Osteocyte (in vitro differentiated cells): ENCODE measurements around the gene TMUB2. TPM values are rescaled to one million over a fixed set of nuclear protein-coding genes. Genes with fewer than 3 reads are reported as not detected.
A peak's percentile ranks its signal among the peaks of the same experiment; 100 is the strongest.

Source experiments
- DNase-seq: peaks from one replicate; pipeline ENCODE4 v3.0.0; 2021; ENCODE audit warnings: mixed read lengths; ENCODE audit not compliant: unreplicated experiment; ENCODE audit errors: extremely low spot score
- H3K27ac Mint-ChIP-seq: one replicate; pipeline ENCODE4 v1.8.0; 2021; ENCODE audit warnings: mild to moderate bottlenecking, mixed read lengths; ENCODE audit not compliant: unreplicated experiment
- H3K27me3 Mint-ChIP-seq: one replicate; pipeline ENCODE4 v1.8.0; 2021; ENCODE audit warnings: mixed read lengths; ENCODE audit not compliant: unreplicated experiment
- H3K36me3 Mint-ChIP-seq: one replicate; pipeline ENCODE4 v1.8.0; 2021; ENCODE audit warnings: mixed read lengths; ENCODE audit not compliant: unreplicated experiment
- H3K4me1 Mint-ChIP-seq: one replicate; pipeline ENCODE4 v1.8.0; 2021; ENCODE audit warnings: mixed read lengths; ENCODE audit not compliant: unreplicated experiment
- H3K4me3 Mint-ChIP-seq: one replicate; pipeline ENCODE4 v1.8.0; 2021; ENCODE audit warnings: mild to moderate bottlenecking, moderate library complexity, mixed read lengths; ENCODE audit not compliant: unreplicated experiment
- H3K9me3 Mint-ChIP-seq: one replicate; pipeline ENCODE4 v1.8.0; 2021; ENCODE audit warnings: mixed read lengths; ENCODE audit not compliant: unreplicated experiment
- CTCF ChIP-seq: fragments of 200-600 bp; sonication (generic); IDR thresholded peaks from 2 replicates; pipeline ENCODE4 v1.5.0; 2021; ENCODE audit warnings: antibody characterized with exemption, mild to moderate bottlenecking, moderate library complexity
- total RNA-seq: library from RNA; stranded (reverse); gene quantifications from 2 replicates; pipeline ENCODE4 v1.2.1, GENCODE V29; 2021

TMUB2 gene
- total RNA-seq, 1 donor from 2014 or later, result 39.3 TPM

GRCh38 chr17:44191941-44192496 lies 5.2 kb downstream of the TMUB2 start:
- Mint-ChIP-seq H3K27me3 (no peaks in the 10 kb centered on the region), H3K36me3 (peaks cover 20% of the 10 kb centered on the region), H3K4me1 (peaks cover 18% of the 10 kb centered on the region), H3K27ac (no peak overlapping the region), H3K4me3 (no peak overlapping the region), H3K9me3 (no peaks in the 10 kb centered on the region)
- no peak for TF ChIP-seq CTCF
- no peak for DNase-seq

GRCh38 chr17:44192750-44193149 lies 6.0 kb downstream of the TMUB2 start:
- no peak for TF ChIP-seq CTCF
- Mint-ChIP-seq H3K9me3 (no peaks in the 10 kb centered on the region), H3K4me1 (peaks cover 19% of the 10 kb centered on the region), H3K27ac (peak overlapping the region; percentile 52), H3K36me3 (peaks cover 20% of the 10 kb centered on the region), H3K27me3 (no peaks in the 10 kb centered on the region), H3K4me3 (no peak overlapping the region)
- no peak for DNase-seq

GRCh38 chr17:44193326-44194084 lies 6.7 kb downstream of the TMUB2 start:
- Mint-ChIP-seq H3K4me3 (no peak overlapping the region), H3K36me3 (peaks cover 20% of the 10 kb centered on the region), H3K27ac (peak overlapping the region; percentile 34), H3K9me3 (no peaks in the 10 kb centered on the region), H3K4me1 (peaks cover 18% of the 10 kb centered on the region), H3K27me3 (no peaks in the 10 kb centered on the region)
- TF ChIP-seq CTCF, result no peak
- DNase-seq, result no peak

GRCh38 chr17:44197107-44197506 lies 10.3 kb downstream of the TMUB2 start:
- no peak overlapping the region for H3K27ac Mint-ChIP-seq
- DNase-seq, result no peak
- peaks cover 20% of the 10 kb centered on the region for H3K36me3 Mint-ChIP-seq
- peaks cover 22% of the 10 kb centered on the region for H3K4me1 Mint-ChIP-seq
- no peaks in the 10 kb centered on the region for H3K9me3 Mint-ChIP-seq
- no peak for TF ChIP-seq CTCF
- no peaks in the 10 kb centered on the region for H3K27me3 Mint-ChIP-seq
- H3K4me3 Mint-ChIP-seq, result no peak overlapping the region

- peak overlapping the region; percentile 75 for H3K4me3 Mint-ChIP-seq
- H3K27me3 Mint-ChIP-seq, result no peaks in the 10 kb centered on the region
- H3K36me3 Mint-ChIP-seq, result peaks cover 19% of the 10 kb centered on the region
- no peak for TF ChIP-seq CTCF
- peak overlapping the region; percentile 80 for H3K27ac Mint-ChIP-seq
- H3K9me3 Mint-ChIP-seq, result no peaks in the 10 kb centered on the region
- no peak for DNase-seq
- H3K4me1 Mint-ChIP-seq, result peaks cover 25% of the 10 kb centered on the region
These were observed 11.4 kb downstream of the TMUB2 start for GRCh38 chr17:44197980-44198720.
